NB4 (cell line): ENCODE data around the gene OVAAL.

Source experiments
- CTCF ChIP-seq: IDR thresholded peaks from one replicate; pipeline ENCODE4 v1.5.1; 2012; ENCODE audit warnings: low read depth, low read length
- POLR2A ChIP-seq: IDR thresholded peaks from 2 replicates; pipeline ENCODE4 v1.6.1; 2011; ENCODE audit warnings: mild to moderate bottlenecking; ENCODE audit not compliant: insufficient read length; ENCODE audit errors: extremely low read depth

GRCh38 chr1:180515364-180515763 is 43.4 kb upstream of the OVAAL start:
- no peak for TF ChIP-seq CTCF
- TF ChIP-seq POLR2A, result no peak
